HG03103 (cell line): ENCODE results near the gene RNH1.

Experiments used
- ATAC-seq: cut with Tn5 transposase; IDR thresholded peaks from one replicate; pipeline ENCODE4 v1.9.1; 2021; ENCODE audit warnings: low read depth; ENCODE audit not compliant: unreplicated experiment

RNH1 gene

DNA sequence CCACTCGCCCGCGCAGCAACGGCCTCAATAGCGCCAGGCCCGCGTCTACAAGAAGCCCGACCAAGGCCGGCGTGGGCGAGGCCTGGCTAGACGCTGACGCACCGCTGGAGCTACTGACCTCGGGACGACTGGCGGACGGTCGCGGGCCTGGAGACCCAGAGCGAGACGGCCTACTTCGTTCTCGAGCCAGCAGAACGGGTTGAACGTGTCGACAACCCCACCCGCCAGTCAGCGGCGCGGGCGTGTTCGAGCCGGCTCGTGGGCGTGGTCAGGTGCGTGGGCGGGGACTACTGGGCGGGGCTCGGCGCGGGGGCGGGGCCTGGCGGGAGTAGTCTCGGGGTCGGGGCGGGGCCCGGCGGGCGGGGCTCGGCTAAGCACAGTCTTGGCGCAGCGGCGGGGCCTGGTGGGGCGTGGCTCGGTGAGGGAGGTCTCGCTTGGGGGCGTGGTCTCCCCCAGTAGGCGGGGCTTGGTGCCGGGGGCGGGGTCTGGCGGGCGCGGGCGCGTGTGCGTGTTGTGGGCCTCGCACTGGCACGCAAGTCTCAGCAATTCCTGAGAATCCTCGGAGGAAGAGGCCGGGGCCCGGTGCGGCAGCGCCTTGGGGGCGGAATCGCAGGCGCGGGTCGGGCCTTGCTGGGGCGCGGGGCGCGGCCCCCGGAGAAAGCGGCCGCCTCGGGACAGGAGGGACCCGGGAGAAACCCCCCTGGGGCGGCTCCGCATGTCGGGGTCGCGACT lies at the start of gene RNH1:
Gene RNH1 (minus strand): TSS at position 248 of the 732 bp plus-strand sequence. CDS start 5,080 bp downstream, outside the sequence.
- peak; percentile 52 for ATAC-seq

DNA sequence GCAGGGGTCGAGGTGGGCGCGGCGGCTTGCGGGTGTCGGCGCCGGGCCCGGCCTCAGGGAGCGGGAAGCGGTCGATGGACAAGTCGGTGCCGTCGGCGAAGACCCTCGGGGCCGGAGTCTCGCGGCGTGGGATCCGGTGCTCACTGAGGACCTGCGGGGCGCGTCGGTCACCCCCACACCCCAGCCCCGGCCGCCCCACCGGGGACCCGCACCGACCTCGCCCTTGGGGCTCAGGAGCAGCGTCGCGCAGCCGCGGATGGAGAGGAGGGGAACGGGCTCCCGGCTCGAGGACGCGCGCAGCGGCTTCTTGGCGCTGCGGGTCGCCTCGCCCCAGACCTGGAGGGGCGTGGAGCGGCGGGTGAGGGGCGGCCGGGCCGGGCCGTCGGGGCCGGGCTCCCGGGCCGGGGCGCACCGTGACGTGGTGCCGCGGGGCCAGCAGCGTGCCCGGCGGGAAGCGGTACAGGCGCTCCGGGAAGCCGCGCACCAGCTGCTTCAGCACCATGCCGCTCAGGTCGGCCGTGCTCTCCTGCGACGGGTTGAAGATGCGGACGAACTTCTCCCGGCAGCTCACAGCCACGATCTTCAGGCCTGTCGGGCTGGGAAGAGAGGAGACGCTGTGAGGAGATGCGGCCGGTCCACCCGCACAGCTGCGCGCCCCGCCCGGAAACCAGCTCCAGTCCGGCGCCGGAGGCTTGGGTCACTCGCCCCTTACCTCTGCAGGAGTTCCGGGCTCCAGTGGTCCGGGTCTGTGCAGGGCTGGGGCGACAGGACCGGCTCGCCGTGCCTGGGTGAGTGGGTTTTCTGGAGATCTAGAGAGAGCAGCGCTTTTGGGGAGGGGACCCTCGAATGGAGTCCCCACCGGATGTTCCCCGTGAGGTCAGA lies 49.0 kb upstream of the RNH1 start:
- ATAC-seq = no peak

DNA sequence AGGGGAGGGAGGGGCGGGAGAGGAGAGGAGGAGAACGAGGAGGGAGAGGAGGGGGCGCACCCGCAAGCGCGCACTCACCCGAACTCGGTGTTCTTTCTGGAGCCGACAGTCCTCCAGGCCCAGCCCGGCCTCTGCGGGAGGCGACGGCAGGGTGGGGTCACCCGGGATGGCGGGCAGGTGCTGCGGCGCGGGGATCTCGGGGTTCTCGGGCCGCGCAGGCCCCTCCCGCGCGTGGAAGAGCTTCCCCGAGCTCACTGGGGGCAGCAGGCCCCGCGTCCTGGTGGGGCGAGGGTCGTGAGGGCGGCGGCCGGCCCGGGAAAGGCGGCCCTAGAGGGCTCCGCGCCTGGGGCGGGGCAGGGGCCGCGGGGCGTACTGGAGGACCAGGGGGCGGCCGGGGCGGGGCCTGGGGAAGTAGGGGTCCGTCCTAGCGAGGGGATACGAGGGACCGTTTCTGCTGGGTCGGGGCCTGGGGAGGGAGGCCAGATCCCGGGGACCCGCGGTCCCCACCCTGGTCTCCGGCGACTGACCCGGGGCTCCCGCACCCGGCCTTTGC lies 48.3 kb upstream of the RNH1 start:
- no peak for ATAC-seq

DNA sequence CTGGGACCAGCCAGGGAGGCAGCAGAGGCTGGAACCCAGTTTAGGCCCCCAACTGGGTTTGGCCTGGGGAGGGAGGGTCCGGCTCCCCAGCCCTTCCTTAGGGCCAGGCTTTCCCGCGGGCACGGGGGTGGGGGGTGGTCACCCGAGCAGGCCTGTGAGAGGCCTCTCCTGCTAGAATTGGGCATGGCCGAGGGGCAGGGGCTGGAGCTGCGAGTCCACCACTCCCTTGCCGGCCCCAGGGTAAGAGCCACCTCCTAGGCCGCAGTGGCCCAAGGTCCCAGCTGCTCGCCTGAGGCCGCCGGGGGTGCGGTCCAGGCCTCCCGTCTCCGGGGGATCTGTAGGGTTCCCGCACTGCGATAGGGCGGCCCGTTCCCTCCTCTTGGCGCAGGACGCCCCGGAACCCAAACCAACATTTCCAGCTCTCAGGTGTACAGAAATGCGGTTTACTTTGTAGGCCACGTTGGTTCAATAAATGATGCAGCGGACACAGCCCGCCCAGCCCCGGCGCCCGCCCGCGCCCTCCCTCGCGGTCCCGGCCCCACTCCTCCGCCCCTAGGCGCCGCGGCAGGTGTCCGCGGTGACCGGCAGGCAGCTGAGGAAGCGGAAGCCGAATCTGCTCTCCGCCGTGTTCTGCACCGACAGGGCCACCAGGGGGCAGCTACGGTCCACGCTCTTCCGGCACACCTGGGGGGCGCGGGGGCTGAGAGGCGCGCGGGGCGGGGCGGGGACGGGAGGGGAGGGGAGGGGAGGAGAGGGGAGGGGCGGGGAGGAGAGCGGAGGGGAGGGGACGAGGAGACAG lies 47.6 kb upstream of the RNH1 start:
- peak; percentile 53 for ATAC-seq

DNA sequence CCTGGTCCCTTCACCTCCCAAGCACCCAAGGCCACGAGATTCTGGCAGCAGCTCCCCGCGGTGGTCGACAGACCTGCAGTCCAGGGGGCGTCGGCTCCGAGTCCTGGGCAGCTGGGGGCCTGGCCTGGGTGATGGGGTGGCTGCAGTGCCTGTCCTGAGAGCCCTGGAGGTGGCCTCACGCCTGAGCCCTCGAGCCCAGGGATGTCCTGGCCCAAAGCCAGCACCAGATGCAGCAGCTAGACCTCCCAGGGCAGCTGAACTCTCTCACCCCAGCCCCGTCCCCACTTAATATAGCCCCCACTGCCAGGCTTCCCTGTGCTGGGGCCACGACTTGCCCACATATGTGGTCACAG lies 46.9 kb upstream of the RNH1 start:
- no peak for ATAC-seq

DNA sequence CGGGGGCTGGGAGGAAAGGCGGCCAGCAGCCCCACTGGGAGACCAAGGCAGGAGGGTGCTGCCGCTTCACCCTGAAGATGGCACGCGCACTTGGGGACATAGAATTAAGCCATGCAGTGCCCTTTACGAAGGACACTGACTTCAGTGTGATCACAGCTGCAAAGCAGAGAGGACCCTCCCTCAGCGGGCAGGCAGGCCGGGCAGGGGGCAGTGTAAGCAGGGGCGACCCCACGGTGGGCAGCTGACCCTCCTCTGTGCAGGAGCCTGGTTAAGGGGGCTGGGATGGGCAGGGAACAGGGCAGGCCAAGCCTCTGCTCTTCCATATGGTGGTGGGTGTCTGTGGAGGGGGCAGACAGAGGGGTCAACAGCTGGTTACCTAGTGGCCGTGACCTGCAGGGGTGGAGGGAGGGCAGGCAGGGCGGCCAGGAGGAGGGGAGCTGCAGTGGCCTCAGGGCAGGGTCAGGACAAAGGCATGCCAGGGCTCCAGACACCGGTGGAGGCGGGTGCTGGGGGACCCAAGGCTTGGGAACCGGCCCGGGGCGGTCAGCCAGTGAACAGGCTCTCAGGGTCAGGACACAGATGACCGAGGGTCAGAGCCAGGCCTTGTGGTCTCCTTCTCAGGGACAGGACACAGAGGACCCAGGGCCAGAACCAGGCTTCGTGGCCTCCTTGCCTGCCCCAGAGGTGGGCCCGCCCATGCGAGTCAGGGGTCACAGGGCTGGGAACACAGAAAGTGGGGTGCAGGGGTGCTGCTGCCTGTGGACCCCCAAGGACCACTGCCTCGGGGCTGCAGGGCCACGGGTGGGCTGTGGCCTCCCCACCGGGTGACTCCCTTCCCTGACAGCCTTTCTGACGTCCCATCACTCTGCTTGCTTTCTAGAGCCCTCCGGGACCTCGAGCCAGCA lies 46.3 kb upstream of the RNH1 start:
- ATAC-seq = no peak

DNA sequence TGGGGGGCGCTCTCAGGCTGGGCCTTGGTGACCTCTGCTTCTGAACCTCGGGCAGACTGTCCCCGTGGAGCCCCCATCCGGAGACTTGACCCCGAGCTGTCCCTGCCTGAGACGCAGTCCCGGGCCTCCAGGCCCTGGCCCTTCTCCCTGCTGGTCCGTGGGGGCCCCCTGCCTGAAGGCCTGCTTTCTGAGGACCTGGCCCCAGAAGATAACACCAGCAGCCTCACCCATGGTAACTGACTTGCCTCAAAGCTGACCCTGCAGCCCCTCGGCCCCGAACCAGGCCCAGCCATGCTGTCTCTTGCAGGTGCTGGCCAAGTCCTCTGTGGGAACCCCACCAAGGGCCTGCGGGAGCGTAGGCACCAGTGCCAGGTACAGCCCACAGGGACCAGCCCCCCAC lies 44.6 kb upstream of the RNH1 start:
- ATAC-seq = no peak

DNA sequence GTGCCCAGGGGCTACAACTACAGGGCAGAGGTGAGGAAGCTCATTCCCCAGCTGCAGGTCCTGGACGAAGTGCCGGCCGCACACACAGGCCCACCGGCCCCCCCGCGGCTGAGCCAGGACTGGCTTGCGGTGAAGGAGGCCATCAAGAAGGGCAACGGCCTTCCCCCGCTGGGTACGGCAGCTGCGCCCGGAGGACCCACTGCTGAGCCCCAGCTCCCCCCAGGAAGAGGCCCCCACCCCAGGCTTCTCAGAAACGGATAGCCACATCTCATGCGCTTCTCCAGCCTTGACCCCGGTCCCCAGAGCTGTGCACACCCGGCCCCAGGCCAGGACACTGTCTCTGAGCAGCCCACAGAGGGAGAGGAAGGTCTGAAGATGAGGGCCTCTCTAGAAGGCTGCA lies 44.1 kb upstream of the RNH1 start:
- no peak for ATAC-seq

DNA sequence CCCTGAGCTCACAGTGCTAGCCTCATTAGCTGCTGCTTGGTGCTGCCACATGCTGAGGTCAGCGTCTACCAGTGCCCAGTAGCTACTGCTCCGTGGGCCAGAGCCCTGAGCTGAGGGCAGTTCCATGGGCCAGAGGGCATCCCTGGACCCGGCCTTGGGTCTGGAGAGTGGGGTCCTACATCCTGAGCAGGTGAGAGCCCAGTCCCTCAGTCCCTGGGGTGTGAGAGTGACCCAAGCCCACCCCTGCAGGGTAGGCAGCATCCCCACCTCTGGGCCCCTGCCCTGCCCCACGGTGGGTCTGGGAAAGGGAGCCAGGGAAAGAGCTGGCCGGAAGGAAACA lies 43.7 kb upstream of the RNH1 start:
- ATAC-seq = no peak

DNA sequence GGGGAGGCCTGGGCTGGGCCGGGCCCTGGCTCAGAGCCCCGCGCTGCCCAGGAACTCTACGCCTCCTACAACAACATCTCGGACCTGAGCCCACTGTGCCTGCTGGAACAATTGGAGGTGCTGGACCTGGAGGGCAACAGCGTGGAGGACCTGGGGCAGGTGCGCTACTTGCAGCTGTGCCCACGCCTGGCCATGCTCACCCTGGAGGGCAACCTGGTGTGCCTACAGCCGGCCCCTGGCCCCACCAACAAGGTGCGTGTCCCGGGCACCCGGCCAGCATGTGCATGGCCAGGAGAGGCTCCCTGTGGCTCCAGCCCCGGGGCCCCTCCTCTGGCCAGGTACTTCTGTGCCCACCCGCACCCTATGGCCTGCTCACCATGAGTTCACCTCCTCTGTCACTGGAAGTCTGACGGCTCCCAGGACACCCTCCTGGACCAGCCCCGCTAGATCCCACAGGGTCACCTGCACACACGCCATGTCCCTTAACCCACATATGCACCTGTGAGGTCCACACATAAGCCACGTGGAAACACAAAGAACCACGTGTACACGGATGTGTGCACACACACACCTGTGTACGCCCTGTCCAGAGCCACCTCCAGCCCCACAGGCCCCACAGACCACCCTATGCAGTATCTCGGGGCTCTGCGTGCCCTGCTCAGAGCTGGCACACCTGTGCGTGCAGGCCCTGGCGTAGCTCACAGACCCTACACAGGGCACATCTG lies 43.1 kb upstream of the RNH1 start:
- ATAC-seq = no peak

DNA sequence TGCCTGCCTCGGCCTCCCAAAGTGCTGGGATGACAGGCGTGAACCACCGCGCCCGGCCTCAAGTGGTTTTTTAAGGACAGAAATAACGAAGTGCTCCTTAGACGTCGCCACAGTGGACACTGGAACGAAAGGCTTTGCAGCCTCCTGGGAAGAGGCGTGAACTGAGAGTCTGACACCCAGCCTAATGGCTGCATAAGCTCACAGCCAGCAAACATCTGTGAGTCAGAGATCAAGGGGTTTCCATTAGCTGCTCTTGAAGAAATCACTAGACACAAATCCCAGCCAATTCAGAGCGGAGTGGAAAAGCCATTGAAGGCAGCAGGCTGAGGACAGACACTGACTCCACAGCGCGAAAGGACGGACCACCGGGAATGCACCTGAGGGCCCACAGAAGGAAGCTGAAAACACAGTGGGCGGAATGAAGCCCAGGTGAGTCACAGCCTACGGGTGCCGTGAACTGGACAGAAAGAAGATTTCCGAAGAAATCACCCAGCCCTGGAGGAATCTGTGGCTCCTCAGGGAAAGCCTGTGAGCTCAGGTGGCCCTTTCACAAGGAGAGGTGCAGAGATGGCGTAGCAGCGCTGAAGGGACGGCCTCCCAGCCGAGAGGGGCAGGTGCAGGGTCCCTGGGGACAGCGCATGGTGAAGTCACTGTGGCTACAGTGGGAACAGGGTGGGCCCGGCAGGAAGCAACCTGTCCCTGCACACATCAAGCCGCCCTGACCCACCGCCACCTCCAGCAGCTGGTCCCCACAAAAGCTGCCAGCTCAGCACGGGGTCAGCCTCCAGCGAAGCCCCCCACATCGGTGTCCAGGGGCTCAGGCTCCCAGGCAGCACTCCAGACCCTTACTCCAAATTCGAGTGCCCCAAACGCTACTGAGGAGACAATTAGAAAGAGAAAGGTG lies 41.9 kb upstream of the RNH1 start:
- ATAC-seq = no peak

DNA sequence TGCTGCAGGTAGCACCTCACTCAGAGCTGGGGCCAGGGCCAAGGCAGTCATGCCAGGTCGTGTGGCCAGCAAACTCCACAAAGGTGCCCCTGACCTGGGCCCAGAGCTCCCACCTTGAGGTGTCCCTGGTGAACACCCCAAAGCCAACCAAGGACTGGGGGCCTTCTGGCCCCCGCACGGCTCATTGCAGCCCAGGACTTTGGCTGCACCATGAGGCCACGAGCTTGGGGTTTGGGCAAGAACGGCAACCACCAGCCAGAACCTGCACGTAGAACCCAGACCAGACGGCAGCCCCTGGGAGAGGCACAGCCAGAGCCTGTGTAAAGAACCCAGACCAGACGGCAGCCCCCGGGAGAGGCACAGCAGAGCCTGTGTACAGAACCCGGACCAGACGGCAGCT lies 38.1 kb upstream of the RNH1 start:
- no peak for ATAC-seq

DNA sequence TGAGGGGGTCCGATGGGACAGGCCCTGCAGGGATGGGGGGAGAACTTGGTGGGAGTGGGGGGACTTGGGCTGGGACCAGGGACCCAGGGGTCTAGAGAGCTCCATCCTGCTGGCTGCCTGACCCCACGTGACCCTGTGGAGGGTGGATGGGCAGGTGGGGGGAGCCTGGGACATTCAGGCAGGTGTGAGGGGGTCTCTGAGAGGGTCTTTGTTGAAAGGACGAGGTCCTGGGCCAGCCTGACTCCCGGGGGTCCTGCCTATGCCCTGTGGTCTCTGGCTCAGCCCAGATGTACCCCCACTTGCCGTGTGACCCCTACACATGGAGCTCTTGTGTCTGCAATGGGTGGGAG lies 37.8 kb upstream of the RNH1 start:
- no peak for ATAC-seq

DNA sequence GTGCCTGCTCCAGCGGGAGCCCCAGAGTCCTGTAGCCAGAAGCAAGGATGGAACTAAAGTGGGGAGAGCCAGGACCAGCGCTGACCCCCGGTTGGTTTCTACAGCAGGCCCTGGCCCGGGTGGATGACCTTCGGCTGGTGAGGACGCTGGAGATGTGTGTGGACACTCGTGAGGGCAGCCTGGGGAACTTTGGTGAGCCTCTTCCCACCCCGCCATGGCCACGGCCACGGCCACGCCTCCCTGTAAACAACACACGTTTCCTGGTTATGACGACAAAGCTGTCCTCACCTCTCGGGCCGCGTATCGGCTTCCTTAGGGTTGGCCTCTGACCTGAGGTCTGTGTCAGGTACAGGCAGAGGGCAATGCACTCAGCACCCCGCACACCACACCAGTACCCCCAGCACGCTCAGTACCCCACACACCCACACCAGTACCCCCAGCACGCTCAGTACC lies 34.4 kb upstream of the RNH1 start:
- no peak for ATAC-seq

DNA sequence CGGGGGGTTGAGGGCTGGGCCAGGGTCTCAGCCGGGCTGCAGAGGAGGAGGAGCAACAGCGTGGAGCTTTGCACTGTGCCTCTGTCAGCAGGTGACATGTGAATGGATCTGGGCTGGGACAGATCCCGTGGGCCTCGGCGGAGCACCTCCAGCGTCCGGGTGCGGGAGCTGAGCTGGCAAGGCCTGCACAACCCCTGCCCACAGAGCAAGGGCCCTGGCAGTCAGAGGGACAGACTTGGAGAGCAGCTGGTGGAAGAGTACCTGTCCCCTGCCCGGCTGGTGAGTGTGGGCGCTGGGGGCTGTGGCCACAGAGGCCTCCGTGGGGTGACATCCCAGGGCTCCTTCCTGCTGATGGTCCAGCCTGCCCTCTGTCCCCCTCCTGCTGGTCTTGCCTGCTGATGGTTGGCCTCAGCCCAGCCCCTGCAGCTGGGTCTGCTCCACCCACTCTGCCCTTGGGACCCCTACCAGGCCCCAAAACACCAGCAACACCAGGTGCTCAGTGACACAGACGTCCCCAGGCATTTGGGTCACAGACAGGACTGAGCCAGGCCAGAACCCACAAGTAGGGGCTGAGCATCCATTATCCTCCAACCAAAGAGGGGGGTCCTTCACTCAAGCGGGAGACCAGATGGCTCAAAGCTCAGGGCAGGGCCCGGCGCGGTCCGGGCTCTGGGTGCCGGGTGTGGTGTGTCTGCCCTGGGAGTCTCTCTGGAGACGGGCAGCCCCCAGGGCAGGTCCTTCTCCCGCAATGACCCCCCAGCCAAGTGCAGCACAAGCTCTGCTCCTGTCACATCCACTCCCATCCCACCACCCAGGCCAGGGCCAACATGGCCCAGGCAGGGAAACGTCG lies 33.8 kb upstream of the RNH1 start:
- ATAC-seq = no peak

DNA sequence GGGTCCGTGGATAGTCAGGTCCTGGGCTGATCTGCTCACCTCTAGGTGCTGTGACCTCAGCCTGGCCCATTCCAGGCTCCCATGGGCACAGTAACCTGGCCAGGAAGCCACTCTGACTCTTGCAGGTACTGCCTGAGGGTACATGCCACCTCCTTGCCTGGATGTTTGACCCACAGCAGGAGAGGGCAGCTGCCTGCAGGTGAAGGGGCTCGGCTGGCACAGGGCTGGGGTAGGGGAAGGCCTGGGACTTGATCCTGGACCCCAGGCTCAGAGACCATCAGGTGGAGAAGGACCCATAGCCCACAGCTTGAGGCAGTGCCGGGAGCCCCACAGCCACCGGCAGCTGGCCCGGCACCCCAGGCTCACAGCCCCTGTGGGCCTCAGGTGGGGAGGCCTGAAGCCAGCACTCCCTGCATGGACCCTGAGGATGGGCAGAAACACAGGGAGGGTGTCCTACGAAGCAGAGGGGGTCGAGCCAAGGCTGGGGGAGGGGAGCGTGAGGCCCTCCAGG lies 33.0 kb upstream of the RNH1 start:
- ATAC-seq = no peak

DNA sequence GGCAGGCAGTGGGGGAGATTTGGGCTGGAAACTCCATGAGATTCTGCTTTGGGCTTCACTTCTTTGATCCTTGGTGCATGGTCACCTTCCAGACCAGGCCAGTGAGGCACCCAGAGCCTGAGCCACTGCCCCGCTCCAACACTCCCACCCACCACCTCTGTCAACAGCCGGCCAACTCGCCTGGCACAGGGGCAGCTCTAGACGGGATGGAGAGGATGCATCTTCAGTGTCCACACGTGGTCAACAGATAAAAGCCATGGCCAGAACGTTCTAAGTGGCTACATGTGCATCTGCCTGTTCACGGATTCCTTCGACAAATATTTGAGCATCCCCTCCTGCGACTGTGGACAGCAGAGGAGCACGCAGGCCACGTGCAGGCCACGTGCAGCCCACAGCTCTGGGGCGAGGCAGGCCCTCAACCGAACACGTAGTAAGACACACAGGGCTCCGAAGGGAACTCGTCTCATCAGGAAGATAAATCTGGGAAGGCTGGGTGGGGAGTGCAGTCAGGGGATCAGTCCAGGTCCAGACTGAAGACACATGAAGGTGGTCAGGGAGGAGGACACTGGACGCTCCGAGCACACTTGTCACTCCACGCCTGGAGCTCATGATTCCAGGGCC lies 31.5 kb upstream of the RNH1 start:
- no peak for ATAC-seq
